AG09309 (cell line): ENCODE data around the gene CAST.

Experiments
- DNase-seq: peaks from one replicate; pipeline ENCODE4 v3.0.0-alpha.2; 2010; ENCODE audit warnings: low read depth
- H3K4me3 ChIP-seq: 2 replicates; pipeline ENCODE4 v1.5.1; 2011; ENCODE audit warnings: mild to moderate bottlenecking, low read depth, low read length, moderate library complexity; ENCODE audit not compliant: control insufficient read depth
- TF ChIP-seq, protein P1 (sequence below): IDR thresholded peaks from 2 replicates; pipeline ENCODE4 v1.5.1; 2011; ENCODE audit warnings: mild to moderate bottlenecking, low read depth, low read length, inconsistent platforms; ENCODE audit not compliant: insufficient read depth, control insufficient read depth; ENCODE audit errors: missing control alignments

Gene CAST

GRCh38 chr5:96753017-96753397 lies 90.8 kb downstream of the CAST start:
- DNase-seq, result no peak

GRCh38 chr5:96753848-96754247 lies 91.7 kb downstream of the CAST start:
- H3K4me3 ChIP-seq, result no peak overlapping the region
- no peak for DNase-seq
- TF ChIP-seq, protein P1, sequence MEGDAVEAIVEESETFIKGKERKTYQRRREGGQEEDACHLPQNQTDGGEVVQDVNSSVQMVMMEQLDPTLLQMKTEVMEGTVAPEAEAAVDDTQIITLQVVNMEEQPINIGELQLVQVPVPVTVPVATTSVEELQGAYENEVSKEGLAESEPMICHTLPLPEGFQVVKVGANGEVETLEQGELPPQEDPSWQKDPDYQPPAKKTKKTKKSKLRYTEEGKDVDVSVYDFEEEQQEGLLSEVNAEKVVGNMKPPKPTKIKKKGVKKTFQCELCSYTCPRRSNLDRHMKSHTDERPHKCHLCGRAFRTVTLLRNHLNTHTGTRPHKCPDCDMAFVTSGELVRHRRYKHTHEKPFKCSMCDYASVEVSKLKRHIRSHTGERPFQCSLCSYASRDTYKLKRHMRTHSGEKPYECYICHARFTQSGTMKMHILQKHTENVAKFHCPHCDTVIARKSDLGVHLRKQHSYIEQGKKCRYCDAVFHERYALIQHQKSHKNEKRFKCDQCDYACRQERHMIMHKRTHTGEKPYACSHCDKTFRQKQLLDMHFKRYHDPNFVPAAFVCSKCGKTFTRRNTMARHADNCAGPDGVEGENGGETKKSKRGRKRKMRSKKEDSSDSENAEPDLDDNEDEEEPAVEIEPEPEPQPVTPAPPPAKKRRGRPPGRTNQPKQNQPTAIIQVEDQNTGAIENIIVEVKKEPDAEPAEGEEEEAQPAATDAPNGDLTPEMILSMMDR, result no peak

More at GRCh38 chr5:96753017-96753397, 90.8 kb downstream of the CAST start:
- no peak overlapping the region for H3K4me3 ChIP-seq
- TF ChIP-seq, protein P1, result no peak

DNA sequence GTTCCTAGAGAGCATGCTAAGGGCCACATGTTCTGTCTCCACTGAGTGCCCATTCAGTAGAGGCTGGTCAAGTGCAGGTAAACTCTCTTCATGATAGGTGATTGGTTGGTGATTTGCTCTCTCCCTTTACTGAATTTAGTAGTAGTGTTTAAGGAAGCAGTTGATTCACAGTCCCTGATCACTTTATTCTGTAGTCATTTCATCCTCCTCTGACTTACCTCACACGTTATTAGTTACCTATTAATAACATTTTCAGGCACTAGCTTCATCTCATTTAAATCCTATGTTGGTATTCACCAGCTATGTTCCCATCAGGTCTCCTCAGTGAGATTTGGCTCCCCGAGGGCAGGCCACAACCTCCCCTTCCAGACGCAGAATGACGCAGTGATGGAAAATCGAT lies 93.7 kb downstream of the CAST start:
- DNase-seq, result no peak
- TF ChIP-seq, protein P1, result no peak
- no peak overlapping the region for H3K4me3 ChIP-seq

- no peak overlapping the region for H3K4me3 ChIP-seq
- TF ChIP-seq, protein P1, result no peak
- DNase-seq, result no peak
Observed at GRCh38 chr5:96756985-96757384, 94.8 kb downstream of the CAST start.

- DNase-seq, result no peak
- TF ChIP-seq, protein P1, result no peak
- no peak overlapping the region for H3K4me3 ChIP-seq
Observed at GRCh38 chr5:96758621-96759020, 96.4 kb downstream of the CAST start.

DNA sequence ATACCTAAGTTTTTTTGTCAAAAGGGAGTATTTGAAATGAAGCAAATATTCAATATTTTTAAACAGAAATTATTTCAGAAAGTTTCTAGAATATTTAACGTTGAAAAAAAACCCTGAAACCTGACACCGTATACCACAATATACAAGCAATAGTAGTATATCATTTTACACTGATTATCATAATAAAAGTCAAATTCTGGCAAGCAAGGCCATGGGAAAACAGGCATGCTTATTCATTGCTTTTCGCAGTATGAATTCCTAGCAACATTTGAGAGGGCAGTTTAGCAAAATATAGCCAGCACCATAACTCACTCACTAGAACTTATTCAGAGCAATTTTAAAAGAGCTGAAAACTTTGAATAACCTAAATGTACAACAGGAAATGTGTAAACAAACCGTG lies 99.4 kb downstream of the CAST start:
- TF ChIP-seq, protein P1, result no peak
- no peak overlapping the region for H3K4me3 ChIP-seq
- DNase-seq, result no peak

DNA sequence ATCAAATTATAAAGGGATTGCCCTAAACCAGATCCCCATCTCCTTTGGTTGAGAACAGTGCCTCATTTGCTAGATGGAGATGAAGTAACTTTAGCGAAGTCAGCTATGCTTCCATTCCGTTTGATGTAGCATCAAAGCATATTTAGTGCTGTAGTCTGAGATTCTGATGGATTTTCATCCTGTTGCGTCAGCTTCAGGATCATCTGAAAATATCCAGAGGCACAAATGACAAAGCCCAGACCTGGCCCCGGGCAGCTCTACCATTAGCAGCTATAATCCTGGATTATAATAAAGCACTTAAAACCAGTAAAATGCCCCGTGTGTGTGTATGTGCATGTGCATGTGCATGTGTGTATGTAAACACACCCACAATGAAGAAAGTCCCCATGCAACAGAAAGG lies 100.8 kb downstream of the CAST start:
- TF ChIP-seq, protein P1, result no peak
- no peak overlapping the region for H3K4me3 ChIP-seq
- no peak for DNase-seq
